22Rv1 (cell line): ENCODE data around the gene ZCCHC18.

Experiments
- ZFX ChIP-seq: fragments of 450-650 bp; IDR thresholded peaks from 2 replicates; pipeline ENCODE4 v1.6.1; 2017; ENCODE audit warnings: antibody characterized with exemption, borderline replicate concordance
- TF ChIP-seq, protein P1 (sequence below): fragments of 450-650 bp; IDR thresholded peaks from 2 replicates; pipeline ENCODE4 v1.5.1; 2017; ENCODE audit warnings: mild to moderate bottlenecking

DNA sequence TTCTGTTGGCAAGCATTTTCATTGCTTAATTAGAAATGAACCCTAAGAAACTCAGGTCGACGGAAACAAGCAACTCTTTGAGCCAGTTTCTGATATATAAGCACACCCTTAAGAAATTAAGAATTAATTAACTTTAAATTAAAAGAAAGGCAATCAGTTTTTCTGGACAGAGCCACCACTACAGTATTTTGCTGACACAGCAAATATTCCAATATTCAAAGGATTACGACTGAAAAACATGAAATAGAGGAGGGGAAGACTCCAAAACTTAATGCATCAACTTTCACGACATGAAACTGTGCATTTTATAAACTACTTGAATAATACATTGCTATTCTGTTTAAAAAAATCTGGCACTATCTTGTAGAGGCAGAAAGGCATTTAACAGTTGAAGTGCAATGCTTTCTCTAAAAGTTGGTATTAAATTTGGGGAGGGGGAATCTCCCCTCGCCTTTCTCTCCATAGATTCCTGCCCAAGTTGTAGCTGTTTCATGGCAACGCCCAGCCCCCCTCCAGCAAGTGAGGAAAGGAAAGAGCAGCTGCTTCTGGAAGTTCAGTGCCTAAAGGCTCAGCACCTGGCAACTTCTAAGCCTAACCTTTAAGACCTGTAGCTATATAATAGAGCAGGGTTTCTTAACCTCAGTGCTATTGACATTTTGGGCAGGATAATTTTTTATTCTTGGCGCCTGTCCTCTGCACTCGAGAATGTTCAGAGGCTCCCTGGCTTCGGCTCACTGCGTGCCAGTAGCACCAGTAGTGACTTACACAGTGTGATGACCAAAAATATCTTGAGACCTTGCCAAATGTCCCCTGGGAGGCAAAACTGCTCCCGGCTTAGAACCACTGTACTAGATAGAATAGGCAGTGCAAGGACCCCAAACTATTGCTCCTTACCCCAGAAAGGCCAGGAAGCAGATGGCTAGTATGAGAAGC, 6.7 kb upstream of the ZCCHC18 start:
- TF ChIP-seq, protein P1, sequence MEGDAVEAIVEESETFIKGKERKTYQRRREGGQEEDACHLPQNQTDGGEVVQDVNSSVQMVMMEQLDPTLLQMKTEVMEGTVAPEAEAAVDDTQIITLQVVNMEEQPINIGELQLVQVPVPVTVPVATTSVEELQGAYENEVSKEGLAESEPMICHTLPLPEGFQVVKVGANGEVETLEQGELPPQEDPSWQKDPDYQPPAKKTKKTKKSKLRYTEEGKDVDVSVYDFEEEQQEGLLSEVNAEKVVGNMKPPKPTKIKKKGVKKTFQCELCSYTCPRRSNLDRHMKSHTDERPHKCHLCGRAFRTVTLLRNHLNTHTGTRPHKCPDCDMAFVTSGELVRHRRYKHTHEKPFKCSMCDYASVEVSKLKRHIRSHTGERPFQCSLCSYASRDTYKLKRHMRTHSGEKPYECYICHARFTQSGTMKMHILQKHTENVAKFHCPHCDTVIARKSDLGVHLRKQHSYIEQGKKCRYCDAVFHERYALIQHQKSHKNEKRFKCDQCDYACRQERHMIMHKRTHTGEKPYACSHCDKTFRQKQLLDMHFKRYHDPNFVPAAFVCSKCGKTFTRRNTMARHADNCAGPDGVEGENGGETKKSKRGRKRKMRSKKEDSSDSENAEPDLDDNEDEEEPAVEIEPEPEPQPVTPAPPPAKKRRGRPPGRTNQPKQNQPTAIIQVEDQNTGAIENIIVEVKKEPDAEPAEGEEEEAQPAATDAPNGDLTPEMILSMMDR = no peak
- TF ChIP-seq ZFX = no peak
